HG02885 (cell line): ENCODE results near the gene LRIT1.
A peak's percentile ranks its signal among the peaks of the same experiment; 100 is the strongest.

ENCODE experiments used
- ATAC-seq: cut with Tn5 transposase; IDR thresholded peaks from one replicate; pipeline ENCODE4 v1.9.1; 2021; ENCODE audit warnings: mild to moderate bottlenecking; ENCODE audit not compliant: unreplicated experiment, poor library complexity

LRIT1 gene

DNA sequence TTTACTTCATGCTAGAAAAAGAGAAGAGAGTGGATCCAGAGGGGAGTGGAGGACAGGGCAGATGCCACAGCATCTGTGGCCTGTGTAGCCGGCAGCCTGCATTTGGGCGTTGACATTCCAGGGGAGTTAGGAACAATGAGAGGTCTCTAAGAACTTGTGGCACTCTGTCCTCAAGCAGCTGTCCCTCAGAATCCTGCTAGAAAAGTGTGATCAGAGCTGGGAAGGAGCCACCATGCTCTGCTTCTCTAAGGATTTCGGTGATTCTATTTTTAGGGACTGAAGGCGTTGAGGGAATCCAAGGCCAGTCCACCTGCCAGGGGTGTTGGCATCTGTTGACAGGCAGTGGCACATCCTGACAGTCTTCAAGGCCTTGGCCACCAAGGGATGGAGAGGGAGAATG is 23.6 kb downstream of the LRIT1 start:
- ATAC-seq, result no peak

DNA sequence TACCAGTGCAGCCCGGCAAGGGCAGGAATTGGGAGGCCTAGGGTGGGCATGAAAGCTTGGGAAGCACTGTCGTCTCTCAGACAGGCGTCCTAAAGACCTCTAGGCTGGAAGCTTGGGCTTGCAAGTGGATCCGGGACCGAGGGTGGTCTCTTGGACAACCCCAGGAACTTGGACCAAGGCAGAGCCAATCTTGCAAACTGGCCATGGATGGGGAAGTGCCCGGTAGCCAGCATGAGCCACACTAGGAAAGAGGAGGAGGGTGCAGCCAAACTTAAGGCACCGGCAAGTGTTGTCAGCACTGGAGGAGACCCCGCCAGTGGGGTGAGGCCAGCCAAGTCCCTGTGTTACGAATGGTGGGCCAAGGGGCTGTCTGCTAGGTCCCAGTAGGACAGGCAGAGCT is 24.5 kb downstream of the LRIT1 start:
- ATAC-seq, result no peak

DNA sequence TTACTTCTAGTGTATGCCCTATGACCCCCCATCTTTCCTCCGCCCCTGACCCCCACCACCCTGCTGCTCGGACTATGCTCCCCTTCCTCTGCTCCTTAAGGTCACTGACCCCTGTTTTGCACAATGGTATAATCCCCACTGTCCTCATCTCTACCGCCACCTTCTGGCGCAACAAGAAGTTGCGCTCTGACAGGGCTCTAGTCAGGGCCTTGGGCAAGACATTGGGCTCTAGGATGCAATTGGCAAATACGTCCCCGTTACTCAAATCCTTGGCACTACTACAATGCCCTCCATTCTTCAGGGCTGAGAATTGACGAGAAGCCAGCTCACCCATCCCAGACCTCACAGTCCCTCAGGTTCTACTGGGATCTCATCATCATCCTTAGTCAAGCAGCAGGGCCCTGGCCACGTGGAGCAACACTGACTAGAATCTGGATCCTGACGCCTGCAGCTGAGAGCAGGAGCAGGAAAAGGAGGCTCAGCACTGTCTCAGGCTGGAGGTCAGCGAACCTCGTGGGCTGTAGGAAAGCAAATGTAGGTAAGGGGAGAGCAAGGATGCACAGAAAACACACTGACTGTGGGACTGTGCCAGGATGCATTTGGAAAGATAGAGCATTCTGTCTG is 26.6 kb downstream of the LRIT1 start:
- ATAC-seq, result peak; percentile 90

DNA sequence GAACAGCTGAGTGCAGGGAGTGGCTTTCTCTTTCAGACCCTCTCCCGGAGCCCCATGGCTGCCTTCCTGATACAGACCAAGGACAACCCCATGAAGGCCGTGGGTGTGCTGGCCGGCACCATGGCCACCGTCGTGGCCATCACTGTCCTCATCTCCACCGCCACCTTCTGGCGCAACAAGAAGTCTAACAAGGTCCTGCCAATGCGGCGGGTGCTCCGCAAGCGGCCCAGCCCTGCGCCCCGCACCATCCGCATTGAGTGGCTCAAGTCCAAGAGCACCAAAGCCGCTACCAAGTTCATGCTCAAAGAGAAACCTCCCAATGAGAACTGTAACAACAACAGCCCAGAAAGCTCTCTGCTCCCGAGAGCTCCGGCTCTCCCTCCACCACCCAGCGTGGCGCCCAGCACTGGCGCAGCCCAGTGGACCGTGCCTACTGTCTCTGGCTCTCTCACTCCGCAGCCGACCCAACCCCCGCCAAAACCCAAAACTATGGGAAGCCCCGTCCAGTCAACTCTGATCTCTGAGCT is 27.2 kb downstream of the LRIT1 start:
- no peak for ATAC-seq

DNA sequence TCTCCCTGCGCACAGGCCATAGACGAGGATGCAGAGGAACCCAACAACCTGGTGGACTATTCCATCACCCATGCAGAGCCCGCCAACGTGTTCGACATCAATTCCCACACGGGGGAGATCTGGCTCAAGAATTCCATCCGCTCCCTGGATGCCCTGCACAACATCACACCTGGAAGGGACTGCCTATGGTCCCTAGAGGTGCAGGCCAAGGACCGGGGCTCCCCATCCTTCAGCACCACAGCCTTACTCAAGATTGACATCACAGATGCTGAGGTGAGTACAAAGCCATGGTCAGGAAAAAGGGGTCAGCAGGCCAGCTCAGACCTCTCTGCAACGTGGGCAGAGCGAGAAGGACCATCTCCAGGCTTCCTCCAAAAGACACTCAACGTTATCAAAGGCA is 28.3 kb downstream of the LRIT1 start:
- ATAC-seq, result no peak

DNA sequence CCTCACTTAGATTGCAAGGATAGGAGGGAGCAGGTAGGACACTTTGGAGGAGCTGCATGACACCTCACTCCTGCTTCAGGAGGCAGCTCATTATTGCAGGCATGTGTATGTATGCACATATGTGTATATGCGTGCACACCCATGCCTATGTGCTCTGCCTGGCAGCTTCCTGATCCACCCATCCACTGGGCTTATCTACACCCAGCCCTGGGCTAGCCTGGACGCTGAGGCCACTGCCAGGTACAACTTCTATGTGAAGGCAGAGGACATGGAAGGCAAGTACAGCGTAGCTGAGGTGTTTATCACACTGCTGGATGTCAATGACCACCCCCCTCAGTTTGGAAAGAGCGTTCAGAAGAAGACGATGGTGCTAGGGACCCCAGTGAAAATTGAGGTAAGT is 29.3 kb downstream of the LRIT1 start:
- no peak for ATAC-seq

DNA sequence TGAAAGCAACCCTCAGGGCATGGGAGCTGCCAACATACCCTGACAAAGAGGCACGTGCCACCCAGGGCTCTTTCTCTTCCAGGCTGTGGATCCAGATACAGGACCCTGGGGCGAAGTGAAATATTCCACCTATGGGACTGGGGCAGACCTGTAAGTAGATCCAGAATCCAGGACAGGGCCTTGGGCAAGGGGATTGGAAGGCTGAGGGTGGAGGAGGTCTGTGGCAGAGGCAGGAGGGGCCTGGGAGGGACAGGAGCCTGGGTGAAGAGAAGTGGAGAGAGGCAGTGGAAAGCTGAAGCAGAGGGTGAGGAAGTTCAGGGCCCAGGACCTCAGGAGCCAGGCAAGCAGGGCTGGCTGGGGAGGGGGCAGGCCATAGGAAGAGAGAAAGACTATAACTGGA is 29.8 kb downstream of the LRIT1 start:
- ATAC-seq, result no peak

DNA sequence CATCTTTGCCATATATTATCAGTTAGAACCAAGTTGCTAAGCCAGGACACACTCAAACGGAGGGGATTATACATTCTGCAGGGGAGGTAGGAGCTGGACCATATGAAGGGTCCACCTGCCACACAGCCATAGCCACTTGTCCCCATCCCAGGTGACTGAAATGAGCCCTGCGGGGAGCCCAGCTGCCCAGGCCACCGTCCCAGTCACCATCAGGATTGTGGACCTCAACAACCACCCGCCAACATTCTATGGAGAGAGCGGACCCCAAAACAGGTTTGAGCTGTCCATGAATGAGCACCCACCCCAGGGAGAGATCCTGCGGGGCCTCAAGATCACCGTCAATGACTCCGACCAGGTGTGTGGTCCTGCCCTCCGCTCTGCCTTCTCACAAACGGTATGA is 33.3 kb downstream of the LRIT1 start:
- no peak for ATAC-seq

DNA sequence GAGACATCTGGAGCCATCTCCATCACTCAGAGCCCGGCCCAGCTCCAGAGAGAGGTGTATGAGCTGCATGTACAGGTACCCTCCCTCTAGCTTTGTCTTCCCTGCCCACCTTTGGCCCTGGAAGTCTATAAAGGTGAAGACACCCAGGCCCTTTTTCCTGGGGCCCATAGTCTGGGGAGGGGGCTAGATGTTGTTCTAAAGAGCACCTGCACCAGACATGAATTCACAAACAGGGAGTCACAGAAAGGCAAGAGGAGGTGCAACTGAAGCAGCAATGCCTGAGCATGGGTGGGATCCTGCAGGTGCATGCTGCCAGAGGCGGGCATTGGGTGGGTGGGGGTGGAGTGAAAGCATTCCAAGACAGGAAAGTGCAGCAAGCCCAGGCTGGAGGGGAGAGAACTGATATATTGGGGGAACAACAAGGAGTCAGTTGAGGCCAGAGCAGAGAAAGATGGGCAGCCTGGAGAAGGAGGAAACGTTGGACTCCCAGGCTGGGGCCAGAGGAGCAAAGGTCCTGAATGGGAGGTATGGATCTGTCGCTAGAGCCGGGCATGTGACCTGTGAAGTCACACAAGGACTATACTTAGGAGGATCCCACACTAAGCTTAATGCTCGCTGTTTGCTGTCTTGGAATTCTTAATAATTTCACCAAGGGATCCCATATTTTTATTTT is 35.4 kb downstream of the LRIT1 start:
- no peak for ATAC-seq

DNA sequence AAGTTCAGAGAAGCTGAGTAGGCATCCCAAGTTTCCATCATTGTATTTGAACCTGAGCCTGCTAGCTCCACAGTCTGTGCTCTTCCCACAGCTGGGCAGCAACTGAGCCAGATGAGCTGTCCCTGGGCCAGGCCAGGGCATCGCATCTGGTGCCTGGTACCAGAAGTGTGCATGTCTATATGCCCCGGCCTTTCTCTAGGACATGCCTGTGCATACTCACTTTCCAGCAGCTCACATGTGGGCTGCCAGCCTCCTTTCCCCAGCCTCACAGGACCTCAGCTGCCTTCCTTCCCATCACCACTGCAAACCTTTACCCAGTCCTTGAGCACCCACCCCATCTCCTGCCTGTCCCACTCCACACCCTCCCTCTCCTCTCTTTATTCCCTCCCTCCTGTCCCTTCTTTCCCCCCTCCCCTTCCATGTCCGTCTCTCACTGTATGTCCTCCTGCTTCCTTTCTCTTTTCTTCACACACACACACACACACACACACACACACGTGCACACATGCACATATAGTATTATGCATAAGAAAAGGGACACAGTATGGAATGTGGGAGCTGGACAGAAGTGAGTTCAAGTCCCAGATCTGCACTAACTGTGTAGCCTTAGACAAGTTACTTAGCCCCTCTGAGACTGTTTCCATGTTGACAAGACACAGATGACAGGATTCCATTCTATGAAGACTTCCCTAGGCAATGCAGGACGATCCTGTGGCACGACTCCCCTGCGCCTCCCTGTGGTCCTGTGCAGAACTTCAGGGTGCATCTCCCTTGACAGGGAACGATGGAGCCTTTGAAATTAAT is 36.1 kb downstream of the LRIT1 start:
- peak; percentile 86 for ATAC-seq

DNA sequence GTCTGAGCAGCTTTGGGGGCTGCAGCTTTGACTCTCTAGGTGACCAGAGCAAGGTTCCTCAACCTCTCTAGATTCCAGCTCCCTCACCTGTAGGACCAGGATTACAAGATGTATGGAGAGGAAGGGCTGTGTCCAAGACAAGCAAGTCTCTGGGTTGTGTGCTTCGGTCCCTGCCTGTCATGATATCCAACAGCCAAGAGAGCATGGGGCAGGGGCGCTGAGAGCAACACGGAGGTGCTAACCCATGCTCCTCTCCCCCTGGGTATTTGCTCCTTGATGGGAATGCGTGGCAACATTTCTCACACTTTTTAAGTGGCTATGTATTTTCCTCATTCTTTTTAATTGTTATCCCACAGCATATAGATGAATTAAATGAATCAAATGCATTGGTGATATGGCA is 36.7 kb downstream of the LRIT1 start:
- no peak for ATAC-seq

DNA sequence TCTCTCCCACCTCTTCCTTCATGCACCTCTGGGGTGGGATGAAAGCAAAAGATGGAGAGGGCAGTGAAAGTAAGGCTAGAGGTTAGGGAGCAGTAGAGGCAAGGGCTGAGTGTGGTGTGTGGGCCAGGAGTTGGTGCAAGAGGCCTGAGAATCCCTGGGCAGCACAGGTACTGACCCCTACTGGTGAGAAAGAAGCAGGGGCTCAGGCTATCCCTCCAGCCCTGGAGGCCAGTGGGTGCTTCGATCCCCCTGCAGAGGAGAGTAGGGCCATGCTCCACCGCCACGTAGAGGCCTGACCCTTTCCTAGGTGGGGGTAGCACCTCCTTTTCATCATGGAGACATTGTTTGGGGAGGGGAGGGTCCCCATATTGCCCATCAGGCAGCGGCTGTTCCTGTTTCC is 37.2 kb downstream of the LRIT1 start:
- ATAC-seq, result peak; percentile 69

DNA sequence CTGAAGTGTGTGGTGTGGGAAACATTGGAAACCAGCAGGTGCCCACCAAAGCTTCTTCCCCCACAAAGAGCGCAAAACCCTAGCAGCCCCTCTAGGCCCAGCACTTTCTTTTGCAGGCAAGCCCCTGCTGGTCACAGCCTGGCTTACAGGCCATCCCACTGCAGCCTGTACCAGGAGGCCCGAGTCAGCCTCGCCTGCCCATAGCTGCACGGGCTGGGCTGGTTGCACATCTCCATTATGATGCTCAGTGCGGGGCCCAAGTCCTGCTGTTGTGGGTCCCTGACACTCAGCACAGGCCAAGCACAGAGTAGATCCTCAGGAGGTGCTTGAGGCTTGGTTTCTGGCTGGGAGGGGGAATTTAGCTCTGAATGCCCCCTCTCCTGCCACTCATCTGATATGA is 39.0 kb downstream of the LRIT1 start:
- no peak for ATAC-seq

DNA sequence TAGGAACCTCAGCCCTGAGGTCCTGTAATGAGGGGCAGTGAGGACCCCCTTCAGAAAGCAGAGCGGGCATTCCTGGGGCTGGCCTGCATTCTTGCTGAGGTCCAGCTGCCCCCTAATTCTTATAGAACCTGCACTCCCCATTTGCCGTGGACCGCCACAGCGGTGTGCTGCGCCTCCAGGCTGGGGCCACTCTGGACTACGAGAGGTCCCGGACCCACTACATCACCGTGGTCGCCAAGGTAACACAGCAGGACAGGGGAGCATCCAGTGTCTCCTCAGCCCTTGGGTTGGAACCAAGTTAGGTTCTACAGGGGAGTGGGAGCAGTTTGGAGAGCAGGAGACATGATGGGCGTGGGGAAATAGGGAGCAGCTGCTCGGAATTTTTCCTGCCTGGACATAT is 39.7 kb downstream of the LRIT1 start:
- no peak for ATAC-seq

DNA sequence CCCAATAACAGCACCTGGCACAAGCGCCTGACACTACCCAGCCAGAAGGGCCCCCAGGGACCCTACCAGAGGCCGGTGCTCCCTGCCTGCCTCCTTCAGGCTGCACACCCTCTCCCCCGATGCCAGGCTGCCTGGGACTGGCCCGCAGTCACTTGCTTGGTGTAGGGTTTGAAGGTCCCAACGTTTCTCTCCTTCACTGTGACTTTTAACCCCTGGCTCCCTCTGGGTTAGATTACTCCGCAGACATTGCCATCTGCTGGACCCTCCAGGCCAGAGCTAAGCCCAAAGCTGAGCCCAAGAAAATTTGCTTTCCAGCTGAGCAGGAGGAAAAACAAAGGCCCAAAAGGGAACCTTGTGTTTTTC is 40.1 kb downstream of the LRIT1 start:
- ATAC-seq, result no peak

DNA sequence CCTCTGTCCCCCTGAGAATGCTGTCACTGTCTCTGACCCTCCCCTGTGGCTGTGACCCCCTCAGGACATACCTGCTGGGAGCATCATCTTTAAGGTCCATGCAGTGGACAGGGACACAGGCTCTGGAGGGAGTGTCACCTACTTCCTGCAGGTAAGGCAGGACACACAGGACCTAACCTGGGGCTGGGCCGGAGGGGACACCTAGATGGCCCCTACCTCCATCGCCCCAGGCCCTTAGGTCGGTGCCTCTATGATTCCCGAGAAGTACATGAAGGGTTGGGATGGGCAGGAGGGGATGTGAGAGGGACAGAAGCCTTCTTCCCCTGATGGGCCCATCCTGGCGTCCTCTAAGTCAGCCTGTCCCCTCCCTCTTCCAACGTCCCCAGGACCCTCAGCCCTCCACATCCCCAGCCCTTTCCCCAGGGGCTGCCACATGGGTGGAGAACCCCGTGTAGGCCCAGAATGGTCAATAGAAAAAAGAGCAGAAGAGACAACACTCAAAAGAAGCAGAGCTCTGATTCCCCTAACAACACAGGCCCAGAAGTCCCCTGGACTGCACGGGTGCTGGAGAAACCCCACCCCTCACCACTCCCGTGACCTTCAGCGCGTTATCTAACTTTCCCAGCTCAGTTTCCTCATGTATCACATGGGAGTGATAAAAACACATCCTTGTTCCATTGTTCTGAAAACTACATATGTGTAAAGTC is 40.7 kb downstream of the LRIT1 start:
- ATAC-seq, result no peak

DNA sequence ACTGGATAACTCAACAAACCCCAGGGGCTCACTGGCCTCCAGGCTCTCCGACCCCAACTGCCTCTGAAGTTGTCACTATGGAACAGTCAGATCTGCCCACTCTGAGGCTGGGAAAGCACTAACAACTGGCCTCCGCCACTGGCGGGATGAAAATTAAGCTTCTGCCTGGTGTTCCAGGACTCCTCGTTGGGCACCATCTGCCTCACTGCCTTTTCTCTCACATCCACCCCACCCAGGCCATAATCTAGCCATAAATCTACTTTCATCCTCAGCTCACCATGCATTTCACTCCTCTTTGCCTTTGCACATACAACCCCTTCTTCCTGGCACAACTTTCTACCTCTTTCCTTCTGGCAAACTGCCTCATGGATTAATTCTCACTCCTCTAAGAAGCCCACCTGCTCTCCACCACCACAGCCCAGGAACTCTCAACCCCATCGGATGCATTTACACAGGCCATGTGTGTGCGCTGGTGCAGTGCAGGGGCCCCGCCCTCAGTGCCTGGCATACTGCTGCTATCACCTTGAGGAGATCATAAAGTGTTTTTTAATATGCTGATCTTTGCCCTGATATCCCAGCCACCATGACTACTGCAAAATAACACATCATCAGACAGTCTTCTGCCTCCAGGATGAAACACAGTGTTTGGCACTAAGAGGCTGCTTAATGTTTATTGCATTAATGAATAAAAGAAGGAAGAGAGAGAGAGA is 43.0 kb downstream of the LRIT1 start:
- ATAC-seq, result no peak

DNA sequence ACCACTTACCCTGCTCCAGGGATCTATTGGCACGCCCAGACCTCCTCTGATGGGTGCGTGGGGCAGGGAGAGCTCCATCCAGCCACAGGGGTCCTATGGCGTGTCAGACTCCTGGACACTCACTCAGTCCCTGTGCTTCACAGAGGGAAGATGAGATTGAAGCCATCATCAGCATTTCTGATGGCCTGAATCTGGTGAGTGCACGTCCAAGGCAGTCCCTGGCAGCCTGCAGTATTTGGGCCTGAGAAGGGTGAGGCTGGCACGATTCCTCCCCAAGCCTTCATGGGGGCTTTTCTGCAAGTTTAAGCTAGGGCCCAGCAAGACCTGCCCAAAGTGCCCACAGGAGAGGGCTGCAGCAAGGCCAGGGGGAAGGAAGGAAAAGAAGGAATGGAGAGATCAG is 43.7 kb downstream of the LRIT1 start:
- ATAC-seq, result no peak

DNA sequence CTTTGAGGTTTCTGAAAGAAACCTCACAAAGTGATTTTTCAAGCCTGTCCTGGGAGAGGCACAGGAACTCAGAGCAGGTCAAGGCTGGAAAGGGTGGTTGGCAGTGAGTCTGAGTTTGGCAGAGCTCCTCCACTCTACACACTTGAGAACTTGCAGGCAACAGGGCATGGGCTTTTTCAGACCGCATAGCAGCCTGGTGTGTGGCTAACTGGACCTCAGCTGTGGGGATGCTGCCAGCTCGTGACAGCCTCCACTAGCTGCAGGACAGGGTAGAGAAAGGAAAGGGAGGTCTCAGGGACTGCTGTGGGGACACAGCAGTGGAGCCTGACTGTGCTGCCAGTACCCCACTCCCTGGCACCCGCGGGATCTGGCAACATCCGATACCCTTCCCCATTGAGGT is 44.4 kb downstream of the LRIT1 start:
- ATAC-seq, result no peak

DNA sequence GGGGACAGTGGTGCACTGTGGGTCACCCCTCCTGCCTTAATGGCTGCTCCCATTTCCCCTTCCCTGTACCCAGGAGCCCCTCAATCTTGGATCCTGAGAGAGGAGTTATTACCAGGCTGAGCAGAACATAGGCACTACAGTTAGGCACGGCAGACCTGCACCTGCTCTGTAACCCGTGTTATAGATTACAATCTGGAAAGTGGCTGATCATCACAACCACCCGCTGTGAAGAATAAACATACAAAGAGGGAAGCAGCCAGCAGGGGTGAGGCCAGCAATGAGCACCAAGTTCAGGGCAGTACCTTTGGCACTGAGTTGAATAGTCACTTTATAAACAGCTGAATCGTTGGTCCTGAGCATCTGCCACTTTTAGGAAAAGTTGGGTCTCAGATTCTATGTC is 45.3 kb downstream of the LRIT1 start:
- no peak for ATAC-seq
